IMR-90 (cell line): Measurements from ENCODE around the gene TM4SF5. TPM values are rescaled to one million over a fixed set of nuclear protein-coding genes. Genes with fewer than 3 reads are reported as not detected.

Experiments
- ATAC-seq: fragments of 200-7000 bp; cut with Tn5 transposase; 2 replicates; pipeline ENCODE4 v1.9.1; 2020; ENCODE audit warnings: low read depth, mild to moderate bottlenecking, moderate library complexity
- BruUV-seq: library from RNA; stranded (reverse); fragments of 400-500 nt; replicated peaks from 2 replicates; lab custom pipeline; 2021; lab: Mats Ljungman, UMichigan
- CTCF ChIA-PET: fragments of 300-600 bp; formaldehyde crosslinking; extraction: SDS; loops from one replicate; lab custom pipeline; 2021; ENCODE audit warnings: antibody characterized with exemption; lab: Yijun Ruan, JAX
- POLR2A ChIA-PET: fragments of 300-600 bp; sonication (Branson Sonifier 250); formaldehyde crosslinking; loops from one replicate; lab custom pipeline; 2022; ENCODE audit warnings: antibody characterized with exemption; ENCODE audit not compliant: unreplicated experiment; lab: Charles Lee
- DNase-seq: peaks from one replicate; pipeline ENCODE4 v3.0.0; 2013
- H2AFZ ChIP-seq: replicated peaks from 2 replicates; pipeline ENCODE3; 2013; ENCODE audit warnings: low read length, mild to moderate bottlenecking; ENCODE audit not compliant: poor library complexity
- H2AK5ac ChIP-seq: 2 replicates; pipeline ENCODE4 v1.6.1; 2013; ENCODE audit warnings: low read depth, low read length, inconsistent platforms
- H2AK9ac ChIP-seq: replicated peaks from 2 replicates; pipeline ENCODE3; 2013; ENCODE audit warnings: mild to moderate bottlenecking, low read depth, low read length, moderate library complexity; ENCODE audit not compliant: poor library complexity
- H2BK120ac ChIP-seq: 2 replicates; pipeline ENCODE4 v1.6.1; 2013; ENCODE audit warnings: low read depth, low read length, inconsistent platforms
- H2BK15ac ChIP-seq: 3 replicates; pipeline ENCODE4 v1.6.1; 2013; ENCODE audit warnings: low read depth, low read length, inconsistent platforms
- H2BK20ac ChIP-seq: 2 replicates; pipeline ENCODE4 v1.6.1; 2013; ENCODE audit warnings: low read depth, mild to moderate bottlenecking, inconsistent platforms, low read length, moderate library complexity
- H2BK5ac ChIP-seq: 2 replicates; pipeline ENCODE4 v1.6.1; 2013; ENCODE audit warnings: mild to moderate bottlenecking, low read depth, low read length, inconsistent platforms; ENCODE audit not compliant: poor library complexity, severe bottlenecking
- H3K14ac ChIP-seq: replicated peaks from 2 replicates; pipeline ENCODE4 v1.6.1; 2013; ENCODE audit warnings: low read depth, low read length, inconsistent platforms
- H3K18ac ChIP-seq: 2 replicates; pipeline ENCODE4 v1.6.1; 2013; ENCODE audit warnings: low read depth, low read length, control low read depth
- H3K23ac ChIP-seq: 2 replicates; pipeline ENCODE4 v1.6.1; 2013; ENCODE audit warnings: low read depth, low read length, inconsistent platforms
- H3K27ac ChIP-seq: 2 replicates; pipeline ENCODE4 v1.5.1; 2013; ENCODE audit warnings: mild to moderate bottlenecking, control low read depth, low read length; ENCODE audit not compliant: insufficient read depth
- H3K27me3 ChIP-seq: 2 replicates; pipeline ENCODE4 v1.6.1; 2013; ENCODE audit warnings: low read length; ENCODE audit not compliant: control insufficient read depth, insufficient read depth
- H3K36me3 ChIP-seq: 2 replicates; pipeline ENCODE4 v1.6.1; 2013; ENCODE audit warnings: low read length, mixed read lengths; ENCODE audit not compliant: control insufficient read depth, insufficient read depth
- H3K4ac ChIP-seq: 2 replicates; pipeline ENCODE4 v1.6.1; 2013; ENCODE audit warnings: low read depth, low read length, inconsistent platforms
- H3K4me1 ChIP-seq: 2 replicates; pipeline ENCODE4 v1.6.1; 2013; ENCODE audit warnings: low read length, mixed read lengths; ENCODE audit not compliant: control insufficient read depth, insufficient read depth
- H3K4me2 ChIP-seq: 2 replicates; pipeline ENCODE4 v1.6.1; 2013; ENCODE audit warnings: low read depth, mild to moderate bottlenecking, control low read depth, low read length, moderate library complexity
- H3K4me3 ChIP-seq: 2 replicates; pipeline ENCODE4 v1.5.1; 2013; ENCODE audit warnings: low read depth, mild to moderate bottlenecking, control low read depth, low read length, moderate library complexity; ENCODE audit not compliant: insufficient read depth
- H3K56ac ChIP-seq: 2 replicates; pipeline ENCODE4 v1.6.1; 2013; ENCODE audit warnings: low read length, inconsistent platforms; ENCODE audit not compliant: insufficient read depth; ENCODE audit errors: extremely low read depth
- H3K79me1 ChIP-seq, 2 experiments: 2 replicates each; pipeline ENCODE4 v1.6.1; 2013; ENCODE audit warnings: low read length in 2 of 2, inconsistent platforms in 1 of 2, low read depth in 1 of 2
- H3K9ac ChIP-seq: 2 replicates; pipeline ENCODE4 v1.6.1; 2013; ENCODE audit warnings: low read depth, low read length, control low read depth
- H3K9me1 ChIP-seq: 2 replicates; pipeline ENCODE4 v1.6.1; 2013; ENCODE audit warnings: low read length, inconsistent platforms; ENCODE audit not compliant: insufficient read depth
- H3K9me3 ChIP-seq: 2 replicates; pipeline ENCODE4 v1.6.1; 2013; ENCODE audit warnings: low read length; ENCODE audit not compliant: control insufficient read depth, insufficient read depth
- H4K20me1 ChIP-seq: 2 replicates; pipeline ENCODE4 v1.6.1; 2013; ENCODE audit warnings: low read length, inconsistent platforms; ENCODE audit not compliant: insufficient read depth
- H4K5ac ChIP-seq: 2 replicates; pipeline ENCODE4 v1.6.1; 2013; ENCODE audit warnings: mild to moderate bottlenecking, low read depth, low read length, control low read depth
- H4K8ac ChIP-seq, 2 experiments: 2 replicates each; pipeline ENCODE4 v1.6.1; 2013; ENCODE audit warnings: low read depth in 2 of 2, low read length in 2 of 2, control low read depth in 1 of 2, inconsistent platforms in 1 of 2
- H4K91ac ChIP-seq: 2 replicates; pipeline ENCODE4 v1.6.1; 2013; ENCODE audit warnings: low read depth, low read length, inconsistent platforms; ENCODE audit not compliant: insufficient read depth
- CHD1 ChIP-seq: IDR thresholded peaks from 2 replicates; pipeline ENCODE4 v1.6.1; 2012; ENCODE audit warnings: low read depth, low read length, improper control_type of control experiment
- POLR2A ChIP-seq: IDR thresholded peaks from 2 replicates; pipeline ENCODE4 v1.6.1; 2012; ENCODE audit warnings: mild to moderate bottlenecking, low read depth, low read length
- RAD21 ChIP-seq: IDR thresholded peaks from 2 replicates; pipeline ENCODE4 v1.6.1; 2012; ENCODE audit warnings: low read length, improper control_type of control experiment
- SMC3 ChIP-seq: fragments of 150-350 bp; IDR thresholded peaks from 2 replicates; pipeline ENCODE4 v1.6.1; 2016; ENCODE audit warnings: low read depth, mild to moderate bottlenecking, antibody characterized with exemption, low read length, moderate library complexity
- USF2 ChIP-seq: fragments of 150-350 bp; IDR thresholded peaks from 2 replicates; pipeline ENCODE4 v1.6.1; 2017; ENCODE audit warnings: mild to moderate bottlenecking, antibody characterized with exemption, low read length, low read depth
- WGBS, 2 experiments: methylation state at CpG; one replicate each; pipeline versions ENCODE4 v1.1.5 to v1.1.7; 2013; ENCODE audit warnings: missing lambda C conversion rate in 2 of 2; ENCODE audit not compliant: insufficient read length in 1 of 2; ENCODE audit errors: extremely low coverage in 2 of 2; 5-methylcytosine and 5-hydroxymethylcytosine counted together
- dilution Hi-C: fragments of 300-500 bp; cut with HindIII; formaldehyde crosslinking; loops from one replicate; pipeline ENCODE4 v1.14.3; 2018; ENCODE audit warnings: low sequenced_read_pairs; ENCODE audit not compliant: unreplicated experiment
- in situ Hi-C: fragments of 300-500 bp; cut with MboI; formaldehyde crosslinking; loops from 3 replicates; pipeline ENCODE4 v1.14.3; 2019; ENCODE audit warnings: low sequenced_read_pairs, inconsistent platforms, mixed read lengths
- intact Hi-C: fragments of 100-400 bp; cut with micrococcal nuclease; formaldehyde crosslinking; loops from 2 replicates; pipeline ENCODE4 v1.10.0; 2022
- polyA plus RNA-seq, 3 experiments: library from polyadenylated mRNA; depleted of rRNA; stranded (reverse); fragments of >200 nt; gene quantifications; 2 replicates each; pipeline ENCODE4 v1.2.3, GENCODE V29; 2012; ENCODE audit warnings: low replicate concordance in 1 of 3
- total RNA-seq: library from RNA; depleted of rRNA; stranded (reverse); fragments of >200 nt; gene quantifications from 2 replicates; pipeline ENCODE4 v1.2.3, GENCODE V29; 2012

Gene TM4SF5
- total and polyA plus RNA-seq, 2 of the 4 experiments (the other 2 are of a cell fraction) = not detected

GRCh38 chr17:4823373-4824089 is 51.8 kb downstream of the TM4SF5 start:
- Histone ChIP-seq H4K5ac (no peak overlapping the region), H2BK120ac (no peak overlapping the region), H3K27ac (no peak overlapping the region), H3K9me3 (no peaks in the 10 kb centered on the region), H3K4me1 (no peaks in the 10 kb centered on the region), H3K79me1 (no peaks in the 10 kb centered on the region), H3K18ac (no peak overlapping the region), H4K8ac (no peak overlapping the region), H3K23ac (no peak overlapping the region), H4K20me1 (no peaks in the 10 kb centered on the region), H3K27me3 (no peaks in the 10 kb centered on the region), H3K4ac (no peak overlapping the region), H3K4me3 (no peak overlapping the region), H2AK5ac (no peak overlapping the region), H3K56ac (no peak overlapping the region), H2BK20ac (no peak overlapping the region), H3K14ac (no peak overlapping the region), H4K91ac (no peak overlapping the region), H2AK9ac (no peak overlapping the region), H2AFZ (no peak overlapping the region), H2BK15ac (no peak overlapping the region), H3K9ac (no peak overlapping the region), H3K36me3 (peaks cover 28% of the 10 kb centered on the region), H2BK5ac (no peak overlapping the region), H3K4me2 (no peak overlapping the region), H3K9me1 (no peaks in the 10 kb centered on the region)
- 95% methylated on average over 3 of the region's 12 CpGs; no CpG with 5 or more reads in 1 of the 2 experiments for WGBS, 2 experiments
- DNase-seq = no peak
- TF ChIP-seq CHD1 = no peak
- no peak for TF ChIP-seq RAD21
- TF ChIP-seq SMC3 = no peak
- no peak for TF ChIP-seq USF2
- no peak for TF ChIP-seq POLR2A
- dilution Hi-C loops (no loop called here), in situ Hi-C loops (no loop called here), intact Hi-C loops (no loop called here)
- ChIA-PET CTCF (no interaction called here), POLR2A (interaction anchor here (0.5 to 0.6 kb wide), 2 partner anchors 15 to 27 kb away, joined by 3 read pairs; partner anchors contain the start of gene PSMB6)
- ATAC-seq = no peak
- no TSS peak for BruUV-seq
